ENCODE results near the gene PLK2. TPM values are rescaled to one million over a fixed set of nuclear protein-coding genes. Genes with fewer than 3 reads are reported as not detected.

The PLK2 gene
- total RNA-seq, 1 experiment from 2014 or later: 372 TPM

- peaks cover 55% of the 10 kb centered on the region for H3K27me3 ChIP-seq (ENCODE audit: low read length)
These were observed 31.5 kb upstream of the PLK2 start, which contains the start of gene GAPT for GRCh38 chr5:58491216-58491892. GAPT (plus strand) TSS chr5:58491435; CDS start chr5:58494537, 3,102 bp downstream.

GRCh38 chr5:58490402-58491050, 30.6 kb upstream of the PLK2 start:
- no peaks in the 10 kb centered on the region for H3K79me2 ChIP-seq (ENCODE audit: low read length)
- no peak overlapping the region for H3K9ac ChIP-seq (ENCODE audit: low read length)
- H3K27ac ChIP-seq (ENCODE audit: low read length): no peak overlapping the region
- DNase-seq (no peak), ATAC-seq (no peak)
- TF ChIP-seq EZH2 (IDR thresholded peaks at IDR 0.05; ENCODE audit: low read length, unreplicated experiment): no peak
- TF ChIP-seq CTCF (conservative IDR thresholded peaks at IDR 0.05; ENCODE audit: low read depth, low read length): no peak
- TF ChIP-seq EZH2phosphoT487 (IDR thresholded peaks at IDR 0.05; ENCODE audit: borderline replicate concordance, low read length): no peak
- no peak overlapping the region for H3K4me3 ChIP-seq (ENCODE audit: low read length)
- no peaks in the 10 kb centered on the region for H3K9me3 ChIP-seq (ENCODE audit: low read length)
- ChIA-PET CTCF (no interaction called here), POLR2A (ENCODE audit: unreplicated experiment) (no interaction called here)
- no TSS peak for BruUV-seq (replicated peaks)
- H3K36me3 ChIP-seq (ENCODE audit: low read depth, low read length): no peaks in the 10 kb centered on the region
- no peaks in the 10 kb centered on the region for H3K4me1 ChIP-seq (ENCODE audit: insufficient read depth, low read length)
- H4K20me1 ChIP-seq (ENCODE audit: low read length): no peaks in the 10 kb centered on the region
- H3K9me2 ChIP-seq (replicated peaks; ENCODE audit: low read length): no peaks in the 10 kb centered on the region
- no peak overlapping the region for H3K4me2 ChIP-seq (ENCODE audit: low read length)
- H3K27me3 ChIP-seq (ENCODE audit: low read length): peaks cover 59% of the 10 kb centered on the region
- intact Hi-C loops (cut with micrococcal nuclease): no loop called here
- no peaks in the 10 kb centered on the region for H3F3A ChIP-seq (ENCODE audit: low read length, unreplicated experiment)
- H2AFZ ChIP-seq (ENCODE audit: low read length): no peak overlapping the region

More at GRCh38 chr5:58491216-58491892, 31.5 kb upstream of the PLK2 start, which contains the start of gene GAPT:
- no peak within 1 kb of the TSS for H3K9ac ChIP-seq (ENCODE audit: low read length)
- no peak within 1 kb of the TSS for H3K27ac ChIP-seq (ENCODE audit: low read length)
- no peak for ATAC-seq
- no peaks in the 10 kb centered on the region for H3F3A ChIP-seq (ENCODE audit: low read length, unreplicated experiment)
- H3K9me3 ChIP-seq (ENCODE audit: low read length): no peaks in the 10 kb centered on the region
- no peaks in the 10 kb centered on the region for H3K9me2 ChIP-seq (replicated peaks; ENCODE audit: low read length)
- H3K79me2 ChIP-seq (ENCODE audit: low read length): no peaks in the 10 kb centered on the region
- H3K4me1 ChIP-seq (ENCODE audit: insufficient read depth, low read length): no peaks in the 10 kb centered on the region
- H4K20me1 ChIP-seq (ENCODE audit: low read length): no peaks in the 10 kb centered on the region
- no peak within 1 kb of the TSS for H3K4me3 ChIP-seq (ENCODE audit: low read length)
- DNase-seq: no peak
- ChIA-PET CTCF (no interaction called here), POLR2A (ENCODE audit: unreplicated experiment) (no interaction called here)
- no peak within 1 kb of the TSS for H2AFZ ChIP-seq (ENCODE audit: low read length)
- intact Hi-C loops (cut with micrococcal nuclease): no loop called here
- TF ChIP-seq EZH2 (IDR thresholded peaks at IDR 0.05; ENCODE audit: low read length, unreplicated experiment) (no peak), EZH2phosphoT487 (IDR thresholded peaks at IDR 0.05; ENCODE audit: borderline replicate concordance, low read length) (no peak), CTCF (conservative IDR thresholded peaks at IDR 0.05; ENCODE audit: low read depth, low read length) (no peak)
- no peaks in the 10 kb centered on the region for H3K36me3 ChIP-seq (ENCODE audit: low read depth, low read length)
- BruUV-seq (replicated peaks): no TSS peak
- H3K4me2 ChIP-seq (ENCODE audit: low read length): no peak within 1 kb of the TSS

GRCh38 chr5:58486290-58486689, 26.4 kb upstream of the PLK2 start:
- ATAC-seq (no peak), DNase-seq (no peak)
- POLR2A ChIA-PET (ENCODE audit: unreplicated experiment): no interaction called here
- Histone ChIP-seq H3K4me3 (ENCODE audit: low read length) (no peak overlapping the region), H3K27me3 (ENCODE audit: low read length) (peaks cover 50% of the 10 kb centered on the region), H3K4me2 (ENCODE audit: low read length) (no peak overlapping the region), H3K9me2 (replicated peaks; ENCODE audit: low read length) (no peaks in the 10 kb centered on the region), H3K36me3 (ENCODE audit: low read depth, low read length) (no peaks in the 10 kb centered on the region), H3K9me3 (ENCODE audit: low read length) (no peaks in the 10 kb centered on the region), H3K9ac (ENCODE audit: low read length) (no peak overlapping the region), H2AFZ (ENCODE audit: low read length) (no peak overlapping the region), H4K20me1 (ENCODE audit: low read length) (no peaks in the 10 kb centered on the region), H3K27ac (ENCODE audit: low read length) (no peak overlapping the region), H3F3A (ENCODE audit: low read length, unreplicated experiment) (no peaks in the 10 kb centered on the region), H3K4me1 (ENCODE audit: insufficient read depth, low read length) (no peaks in the 10 kb centered on the region), H3K79me2 (ENCODE audit: low read length) (no peaks in the 10 kb centered on the region)
- CTCF ChIA-PET: no interaction called here
- no TSS peak for BruUV-seq (replicated peaks)
- intact Hi-C loops (cut with micrococcal nuclease): no loop called here
- no peak for TF ChIP-seq EZH2 (IDR thresholded peaks at IDR 0.05; ENCODE audit: low read length, unreplicated experiment)
- TF ChIP-seq CTCF (conservative IDR thresholded peaks at IDR 0.05; ENCODE audit: low read depth, low read length): no peak
- no peak for TF ChIP-seq EZH2phosphoT487 (IDR thresholded peaks at IDR 0.05; ENCODE audit: borderline replicate concordance, low read length)
